ENCODE results near the gene COG3.

The COG3 gene

DNA sequence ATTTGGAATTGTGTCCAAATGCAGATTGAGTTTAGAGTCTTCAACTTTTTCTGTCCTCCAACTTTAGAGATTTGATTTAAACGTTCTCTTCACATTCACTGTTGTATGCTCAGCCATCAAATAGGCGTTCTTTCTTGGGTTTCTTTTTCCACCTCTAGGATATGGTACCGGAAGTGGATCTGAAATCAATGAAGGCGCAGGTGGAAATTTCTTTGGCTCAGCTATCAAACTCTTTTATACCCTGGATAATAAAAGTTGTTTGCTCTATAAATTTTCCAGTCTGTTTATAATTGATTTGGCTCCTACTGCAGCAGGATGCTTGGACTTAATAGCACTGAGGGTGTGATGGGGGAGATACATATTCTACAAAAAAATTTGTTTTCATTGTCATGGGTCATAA, 1.6 kb downstream of the COG3 start:
- peaks cover 51% of the 10 kb centered on the region for H3K4me1 Mint-ChIP-seq
- peaks cover 19% of the 10 kb centered on the region for H3K36me3 Mint-ChIP-seq
- CTCF ChIA-PET, result no interaction called here
- no peaks in the 10 kb centered on the region for H3K27me3 Mint-ChIP-seq
- DNase-seq, result no peak
- peak overlapping the region; percentile 75 for H3K4me3 Mint-ChIP-seq
- H3K9me3 Mint-ChIP-seq, result peaks cover 1% of the 10 kb centered on the region
- peak overlapping the region; percentile 69 for H3K27ac Mint-ChIP-seq

DNA sequence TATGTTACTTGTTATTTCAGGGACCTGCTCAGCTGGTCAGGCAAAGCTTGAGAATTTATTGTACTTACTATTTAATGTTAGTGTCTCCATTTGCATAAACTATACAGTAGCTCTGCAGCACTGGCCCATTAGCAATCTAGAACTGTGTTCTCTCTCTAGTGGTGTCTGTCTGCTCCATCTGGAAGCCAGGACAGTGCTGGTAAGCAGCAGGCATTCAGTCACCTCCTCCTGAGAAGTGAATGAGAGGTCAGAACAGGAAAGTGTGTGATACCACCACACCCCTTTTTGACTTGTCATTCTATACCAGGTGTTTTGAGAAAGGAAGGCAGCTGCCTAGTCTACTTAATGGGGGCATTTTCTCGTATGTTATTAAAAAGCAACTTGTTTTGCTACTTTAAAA, 3.9 kb downstream of the COG3 start:
- Mint-ChIP-seq H3K9me3 (peaks cover 2% of the 10 kb centered on the region), H3K27me3 (no peaks in the 10 kb centered on the region), H3K4me1 (peaks cover 61% of the 10 kb centered on the region), H3K4me3 (no peak overlapping the region), H3K36me3 (peaks cover 25% of the 10 kb centered on the region), H3K27ac (no peak overlapping the region)
- CTCF ChIA-PET, result interaction anchor here (1.4 kb wide), 1 partner anchor 21 kb away, joined by 5 read pairs; no protein-coding TSS in a partner anchor
- DNase-seq, result no peak

GRCh38 chr13:45472171-45472705, 7.5 kb downstream of the COG3 start:
- no peak overlapping the region for H3K4me3 Mint-ChIP-seq
- peaks cover 46% of the 10 kb centered on the region for H3K4me1 Mint-ChIP-seq
- CTCF ChIA-PET, result no interaction called here
- peaks cover 14% of the 10 kb centered on the region for H3K36me3 Mint-ChIP-seq
- H3K9me3 Mint-ChIP-seq, result peaks cover 2% of the 10 kb centered on the region
- no peaks in the 10 kb centered on the region for H3K27me3 Mint-ChIP-seq
- no peak for DNase-seq
- H3K27ac Mint-ChIP-seq, result no peak overlapping the region

- no peak overlapping the region for H3K4me3 Mint-ChIP-seq
- peaks cover 33% of the 10 kb centered on the region for H3K4me1 Mint-ChIP-seq
- CTCF ChIA-PET, result interaction anchor here (0.6 to 1.3 kb wide), 4 partner anchors 9 to 103 kb away, joined by 3 to 6 read pairs (median 4); partner anchors contain the start of gene COG3
- no peak for DNase-seq
- peaks cover 19% of the 10 kb centered on the region for H3K36me3 Mint-ChIP-seq
- no peak overlapping the region for H3K27ac Mint-ChIP-seq
- H3K9me3 Mint-ChIP-seq, result peaks cover 2% of the 10 kb centered on the region
- H3K27me3 Mint-ChIP-seq, result no peaks in the 10 kb centered on the region
Measured at GRCh38 chr13:45473627-45474026, 8.9 kb downstream of the COG3 start.

DNA sequence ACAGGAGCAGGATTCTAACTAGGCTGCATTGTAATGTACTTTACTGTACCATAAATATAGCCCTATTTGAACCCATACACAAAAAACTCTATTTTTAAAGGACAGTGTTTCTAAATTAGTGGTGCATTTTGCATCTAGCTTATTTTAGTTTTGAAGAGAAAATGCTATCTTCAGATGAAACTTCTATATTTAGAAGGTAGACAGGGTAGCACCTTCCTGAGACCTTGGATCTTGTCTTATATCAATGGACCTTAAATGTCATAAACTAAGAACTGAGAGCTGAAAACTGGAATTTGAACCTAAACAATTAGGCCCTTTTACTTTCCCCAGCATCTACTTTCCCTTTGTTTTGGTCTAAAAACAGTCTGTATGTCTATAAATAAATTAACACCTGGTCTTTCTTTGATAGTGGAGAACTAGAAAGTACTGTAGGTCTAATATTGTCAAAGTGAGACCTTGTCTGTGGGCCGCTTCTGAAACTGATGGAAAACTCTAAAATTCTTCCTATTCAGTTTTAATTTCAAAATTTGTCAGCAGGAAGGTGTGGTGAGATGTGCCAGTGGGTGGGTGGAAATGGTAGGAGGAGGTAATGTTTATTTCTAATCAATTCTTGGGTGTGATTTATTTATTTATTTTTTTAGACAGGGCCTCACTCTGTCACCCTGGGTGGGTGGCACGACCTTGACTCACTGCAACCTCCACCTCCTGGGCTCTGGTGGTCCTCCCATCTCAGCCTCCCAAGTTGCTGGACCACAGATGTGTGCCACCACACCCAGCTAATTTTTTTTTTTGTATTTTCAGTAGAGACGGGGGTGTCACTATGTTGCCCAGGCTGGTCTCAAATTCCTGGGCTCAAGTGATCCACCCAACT, 10.1 kb downstream of the COG3 start:
- DNase-seq, result no peak
- H3K27ac Mint-ChIP-seq, result no peak overlapping the region
- H3K4me3 Mint-ChIP-seq, result no peak overlapping the region
- H3K9me3 Mint-ChIP-seq, result peaks cover 2% of the 10 kb centered on the region
- H3K27me3 Mint-ChIP-seq, result no peaks in the 10 kb centered on the region
- peaks cover 25% of the 10 kb centered on the region for H3K36me3 Mint-ChIP-seq
- CTCF ChIA-PET, result interaction anchor here (0.8 to 1.3 kb wide), 2 partner anchors 12 to 16 kb away, joined by 3 to 6 read pairs; no protein-coding TSS in a partner anchor
- H3K4me1 Mint-ChIP-seq, result peaks cover 26% of the 10 kb centered on the region

DNA sequence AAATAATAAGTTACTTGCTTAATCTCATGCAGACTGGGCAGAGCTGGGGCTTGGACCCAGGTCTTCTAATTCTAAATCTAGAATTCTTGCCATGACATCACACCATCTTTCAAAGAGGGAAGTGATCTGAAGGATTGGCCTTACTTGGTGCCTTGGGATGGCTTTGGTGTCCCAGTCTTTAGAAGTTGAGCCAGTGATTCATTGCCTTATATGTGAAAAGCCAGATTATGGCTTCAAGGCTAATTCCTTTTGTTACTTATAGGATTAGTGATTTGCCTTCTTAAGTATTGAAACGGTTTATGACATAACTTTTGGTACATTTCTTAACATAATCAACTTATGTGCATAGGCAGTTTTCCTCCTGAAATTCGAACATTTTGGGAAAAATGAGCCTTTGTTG, 14.9 kb downstream of the COG3 start:
- Mint-ChIP-seq H3K4me3 (no peak overlapping the region), H3K36me3 (peaks cover 37% of the 10 kb centered on the region), H3K4me1 (peaks cover 5% of the 10 kb centered on the region), H3K9me3 (no peaks in the 10 kb centered on the region), H3K27me3 (no peaks in the 10 kb centered on the region), H3K27ac (no peak overlapping the region)
- CTCF ChIA-PET, result no interaction called here
- no peak for DNase-seq

DNA sequence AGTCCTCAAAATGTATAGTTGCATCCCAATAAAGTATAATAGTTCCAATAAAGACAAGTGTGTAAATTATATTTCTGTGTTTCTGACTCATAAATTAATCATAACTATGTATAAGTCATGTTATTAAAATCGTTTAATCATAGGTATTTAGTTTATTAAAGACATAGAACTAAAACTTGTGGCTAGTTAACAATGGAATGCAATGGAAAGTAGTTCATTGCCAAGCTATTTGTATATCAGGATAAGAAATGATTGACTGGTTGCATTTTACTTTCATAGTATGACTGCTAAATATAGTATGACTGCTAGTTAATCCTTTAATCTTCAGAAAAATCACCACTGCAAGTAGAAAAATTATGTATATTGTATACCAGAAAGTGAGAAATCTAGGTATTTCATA, 16.9 kb downstream of the COG3 start:
- Mint-ChIP-seq H3K27me3 (no peaks in the 10 kb centered on the region), H3K4me3 (no peak overlapping the region), H3K36me3 (peaks cover 42% of the 10 kb centered on the region), H3K4me1 (no peaks in the 10 kb centered on the region), H3K27ac (no peak overlapping the region), H3K9me3 (no peaks in the 10 kb centered on the region)
- CTCF ChIA-PET, result interaction anchor here (2.2 kb wide), 1 partner anchor 9 kb away, joined by 6 read pairs; no protein-coding TSS in a partner anchor
- DNase-seq, result no peak

GRCh38 chr13:45482571-45483173, 17.9 kb downstream of the COG3 start:
- no peak overlapping the region for H3K27ac Mint-ChIP-seq
- H3K4me3 Mint-ChIP-seq, result no peak overlapping the region
- no peaks in the 10 kb centered on the region for H3K4me1 Mint-ChIP-seq
- H3K27me3 Mint-ChIP-seq, result no peaks in the 10 kb centered on the region
- DNase-seq, result no peak
- CTCF ChIA-PET, result interaction anchor here (1.2 to 2.2 kb wide), 3 partner anchors 8 to 111 kb away, joined by 4 to 6 read pairs (median 5); no protein-coding TSS in a partner anchor
- H3K36me3 Mint-ChIP-seq, result peaks cover 47% of the 10 kb centered on the region
- H3K9me3 Mint-ChIP-seq, result no peaks in the 10 kb centered on the region

DNA sequence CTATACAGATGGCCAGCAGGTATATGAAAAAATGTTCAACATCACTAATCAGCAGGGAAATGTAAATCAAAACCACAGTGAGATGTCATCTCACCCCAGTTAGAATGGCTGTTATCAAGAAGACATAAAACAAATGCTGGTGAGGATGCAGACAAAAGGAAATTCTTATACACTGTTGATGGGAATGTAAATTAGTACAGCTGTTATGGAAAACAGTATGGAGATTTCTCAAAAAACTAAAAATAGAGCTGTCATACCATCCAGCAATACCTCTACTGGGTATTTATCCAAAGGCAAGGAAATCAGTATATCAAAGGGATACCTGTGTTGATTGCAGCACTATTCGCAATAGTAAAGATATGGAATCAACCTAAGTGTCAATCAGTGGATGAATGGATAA, 22.9 kb downstream of the COG3 start:
- DNase-seq, result no peak
- CTCF ChIA-PET, result interaction anchor here (1.6 kb wide), 1 partner anchor 116 kb away, joined by 3 read pairs; no protein-coding TSS in a partner anchor
- Mint-ChIP-seq H3K36me3 (peaks cover 37% of the 10 kb centered on the region), H3K27ac (no peak overlapping the region), H3K9me3 (no peaks in the 10 kb centered on the region), H3K4me3 (no peak overlapping the region), H3K4me1 (no peaks in the 10 kb centered on the region), H3K27me3 (no peaks in the 10 kb centered on the region)

DNA sequence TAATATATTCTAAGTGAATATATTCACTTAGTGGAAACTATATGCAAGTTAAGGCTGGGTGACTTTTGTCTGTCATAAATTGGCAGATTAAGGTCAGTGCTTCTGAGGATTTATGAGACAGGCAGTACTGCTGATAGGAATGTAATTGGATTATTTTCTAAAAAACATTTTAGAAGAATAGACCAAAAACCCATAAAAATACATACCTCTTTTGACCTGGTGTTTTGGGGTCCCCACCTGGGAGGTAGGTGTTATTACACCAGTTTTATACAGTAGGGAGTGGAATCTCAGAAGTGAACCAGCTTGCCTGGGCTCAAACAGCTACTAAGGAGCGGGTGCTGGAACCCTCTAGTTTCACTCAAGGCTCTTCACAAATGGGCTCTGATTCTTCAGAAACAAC, 25.3 kb downstream of the COG3 start:
- no peaks in the 10 kb centered on the region for H3K9me3 Mint-ChIP-seq
- no peaks in the 10 kb centered on the region for H3K4me1 Mint-ChIP-seq
- peak; percentile 35 for DNase-seq
- H3K36me3 Mint-ChIP-seq, result peaks cover 31% of the 10 kb centered on the region
- no peak overlapping the region for H3K4me3 Mint-ChIP-seq
- no peak overlapping the region for H3K27ac Mint-ChIP-seq
- H3K27me3 Mint-ChIP-seq, result no peaks in the 10 kb centered on the region
- CTCF ChIA-PET, result interaction anchor here (1.5 to 2.8 kb wide), 3 partner anchors 8 to 119 kb away, joined by 5 to 10 read pairs (median 6); no protein-coding TSS in a partner anchor

DNA sequence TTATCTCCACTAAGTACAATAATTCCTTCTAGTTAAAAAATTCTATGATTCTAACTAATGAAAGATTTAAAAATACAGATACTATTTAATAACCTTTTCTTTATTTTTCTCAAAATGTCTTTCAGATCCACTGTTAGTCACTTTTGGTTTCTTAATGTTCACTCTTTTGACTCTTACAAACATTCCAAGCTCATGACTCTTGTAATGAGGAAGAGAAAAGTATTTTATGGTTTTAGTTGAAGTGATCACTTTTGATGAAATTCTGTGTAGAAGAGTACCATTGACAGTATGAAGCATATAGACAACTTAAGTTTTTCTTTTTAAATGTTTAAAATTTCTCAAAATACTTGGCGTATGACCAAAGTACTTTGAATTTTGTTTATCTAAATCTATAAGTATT, 27.8 kb downstream of the COG3 start:
- DNase-seq, result no peak
- CTCF ChIA-PET, result no interaction called here
- H3K4me1 Mint-ChIP-seq, result no peaks in the 10 kb centered on the region
- H3K4me3 Mint-ChIP-seq, result no peak overlapping the region
- H3K9me3 Mint-ChIP-seq, result no peaks in the 10 kb centered on the region
- H3K27me3 Mint-ChIP-seq, result no peaks in the 10 kb centered on the region
- H3K36me3 Mint-ChIP-seq, result peaks cover 23% of the 10 kb centered on the region
- no peak overlapping the region for H3K27ac Mint-ChIP-seq

- no peaks in the 10 kb centered on the region for H3K9me3 Mint-ChIP-seq
- peaks cover 43% of the 10 kb centered on the region for H3K36me3 Mint-ChIP-seq
- DNase-seq, result no peak
- no peaks in the 10 kb centered on the region for H3K27me3 Mint-ChIP-seq
- no peak overlapping the region for H3K27ac Mint-ChIP-seq
- CTCF ChIA-PET, result no interaction called here
- H3K4me3 Mint-ChIP-seq, result no peak overlapping the region
- peaks cover 10% of the 10 kb centered on the region for H3K4me1 Mint-ChIP-seq
Measured at GRCh38 chr13:45496942-45497341, 32.2 kb downstream of the COG3 start.

GRCh38 chr13:45500492-45501174, 35.9 kb downstream of the COG3 start:
- H3K36me3 Mint-ChIP-seq, result peaks cover 55% of the 10 kb centered on the region
- no peaks in the 10 kb centered on the region for H3K27me3 Mint-ChIP-seq
- H3K27ac Mint-ChIP-seq, result no peak overlapping the region
- H3K4me3 Mint-ChIP-seq, result no peak overlapping the region
- DNase-seq, result no peak
- CTCF ChIA-PET, result no interaction called here
- no peaks in the 10 kb centered on the region for H3K9me3 Mint-ChIP-seq
- peaks cover 10% of the 10 kb centered on the region for H3K4me1 Mint-ChIP-seq

- no peak overlapping the region for H3K27ac Mint-ChIP-seq
Measured at GRCh38 chr13:45501175-45501526, 36.4 kb downstream of the COG3 start.

More at GRCh38 chr13:45501175-45501526, 36.4 kb downstream of the COG3 start:
- Mint-ChIP-seq H3K36me3 (peaks cover 57% of the 10 kb centered on the region), H3K4me3 (no peak overlapping the region), H3K4me1 (peaks cover 10% of the 10 kb centered on the region), H3K27me3 (no peaks in the 10 kb centered on the region), H3K9me3 (no peaks in the 10 kb centered on the region)
- CTCF ChIA-PET, result no interaction called here
- DNase-seq, result no peak
